GM12872 (cell line): ENCODE results near the gene EIF4E2.

Experiments
- CTCF ChIP-seq: IDR thresholded peaks from 3 replicates; pipeline ENCODE4 v1.5.1; 2011; ENCODE audit warnings: low read depth, mild to moderate bottlenecking, low read length, moderate library complexity; ENCODE audit not compliant: insufficient read depth

Gene EIF4E2

GRCh38 chr2:232562515-232563151 lies 12.1 kb downstream of the EIF4E2 start:
- TF ChIP-seq CTCF = no peak

GRCh38 chr2:232563580-232563979 lies 13.1 kb downstream of the EIF4E2 start:
- TF ChIP-seq CTCF = no peak

GRCh38 chr2:232567721-232568120 lies 17.2 kb downstream of the EIF4E2 start:
- TF ChIP-seq CTCF = no peak

- no peak for TF ChIP-seq CTCF
These were observed 17.7 kb downstream of the EIF4E2 start for GRCh38 chr2:232568161-232568560.

- no peak for TF ChIP-seq CTCF
These were observed 19.1 kb downstream of the EIF4E2 start for GRCh38 chr2:232569541-232569940.

- no peak for TF ChIP-seq CTCF
These were observed 20.6 kb downstream of the EIF4E2 start for GRCh38 chr2:232571026-232571474.

- no peak for TF ChIP-seq CTCF
These were observed 22.6 kb downstream of the EIF4E2 start for GRCh38 chr2:232573042-232573441.
